Heart left ventricle (tissue), 16 donors: Measurements from ENCODE around the gene MEG3. TPM values are rescaled to one million over a fixed set of nuclear protein-coding genes. Genes with fewer than 3 reads are reported as not detected.

Experiments
- ATAC-seq, 4 donors: fragments of 200-7000 bp; cut with Tn5 transposase; one replicate each; pipeline ENCODE4 v1.9.1; 2020 to 2022; ENCODE audit warnings: moderate library complexity in 4 of 4, mild to moderate bottlenecking in 3 of 4, moderate number of reproducible peaks in 1 of 4
- DNase-seq, 5 donors: peaks; one replicate each; pipeline ENCODE4 v3.0.0-alpha.2; 2020
- H3K27ac ChIP-seq, 12 donors: fragments of 200-600 bp; sonication (generic) in 4 of 12; one replicate each; pipeline versions ENCODE4 v1.5.0 to v1.8.0; 2016 to 2022; ENCODE audit warnings: mild to moderate bottlenecking in 2 of 12
- H3K27me3 ChIP-seq, 9 donors: fragments of 200-600 bp; sonication (generic) in 2 of 9; one replicate each; pipeline versions ENCODE4 v1.5.1 to v1.8.0; 2016 to 2022; ENCODE audit warnings: mild to moderate bottlenecking in 3 of 9
- H3K36me3 ChIP-seq, 9 donors: fragments of 200-600 bp; sonication (generic) in 2 of 9; one replicate each; pipeline versions ENCODE4 v1.5.0 to v1.8.0; 2018 to 2022; ENCODE audit warnings: mild to moderate bottlenecking in 2 of 9
- H3K4me1 ChIP-seq, 12 donors: fragments of 200-600 bp; sonication (generic) in 4 of 12; one replicate each; pipeline versions ENCODE4 v1.5.0 to v1.8.0; 2016 to 2022; ENCODE audit warnings: mild to moderate bottlenecking in 3 of 12
- H3K4me3 ChIP-seq, 12 donors: fragments of 200-600 bp; sonication (generic) in 4 of 12; one replicate each; pipeline versions ENCODE4 v1.5.0 to v1.8.0; 2017 to 2022; ENCODE audit warnings: mild to moderate bottlenecking in 9 of 12, moderate library complexity in 4 of 12
- H3K9me3 ChIP-seq, 12 donors: fragments of 200-600 bp; sonication (generic) in 4 of 12; one replicate each; pipeline versions ENCODE4 v1.5.0 to v1.8.0; 2016 to 2022; ENCODE audit warnings: mild to moderate bottlenecking in 1 of 12
- CTCF ChIP-seq, 12 donors: fragments of 200-600 bp; sonication (generic) in 4 of 12; IDR thresholded peaks; one replicate each; pipeline versions ENCODE4 v1.5.0 to v1.8.0; 2018 to 2022; ENCODE audit warnings: antibody characterized with exemption in 12 of 12, mild to moderate bottlenecking in 5 of 12
- POLR2A ChIP-seq, 2 donors: fragments of 450-650 bp; IDR thresholded peaks; one replicate each; pipeline ENCODE4 v1.6.1; 2017; ENCODE audit warnings: antibody characterized with exemption in 2 of 2, mild to moderate bottlenecking in 2 of 2, moderate library complexity in 2 of 2
- WGBS, 4 donors: extraction: QIAGEN DNeasy Blood & Tissue Kit in 2 of 4; methylation state at CpG; one replicate each; pipeline versions ENCODE4 v1.1.5 to v1.1.7; 2013 to 2018; 5-methylcytosine and 5-hydroxymethylcytosine counted together
- intact Hi-C, 10 donors: fragments of 100-400 bp; cut with DNase I; formaldehyde crosslinking; loops; one replicate each; pipeline versions ENCODE4 v1.11.1 to v1.14.2; 2022
- polyA plus RNA-seq, 2 donors: library from polyadenylated mRNA; stranded (reverse); fragments of 200-250 nt; gene quantifications; one replicate each; pipeline ENCODE4 v1.2.3, GENCODE V29; 2013
- total RNA-seq, 9 donors: library from RNA; depleted of rRNA in 2 of 9; stranded (reverse); fragments of >200 nt in 2 of 9; fragmentation: NEBNext Ultra II Directional in 3 of 9; extraction: Animal tissue kit (Norgen Biotek cat#: 25700) in 3 of 9; gene quantifications; one replicate each; pipeline versions ENCODE4 v1.1.0 to v1.2.4, GENCODE V29; 2016 to 2023
- donor health status: ischemic (EF 13 %, LVEDD 7.1; RV severe dilation, severe dysfunction).
- donor health status: healthy with polysubstance abuse.
- donor health status: DM: no; HTN: yes; CAD: no.
- donor health status: DM: no; HTN: no; CAD: no.
- donor health status: ischemic (EF 25% LVEDD 6.9; RV normal size, moderate dysfunction).
- donor health status: ischemic (EF 25% LVEDD 5.7; RV mildly dilated, moderate dysfunction).
- donor health status: healthy.
- donor health status: DM: yes; HTN: yes; CAD: no.
- donor health status: ischemic (EF 35%, LVEDD 5.7; RV mildly dilated, moderate dysfunction).
- donor health status: nonischemic (EF 11% LVEDD 7.7; RV severe dilation, severe dysfunction).
- donor health status: DM: yes; HTN: yes; CAD: no.
- donor health status: PGD.
- donor health status: ischemic (EF 29% LVEDD 5.4; RV normal size, mild dysfunction).
- donor health status: nonischemic (EF 23%, LVEDD 6.1; RV moderate dilation, normal function).

MEG3 gene
- total and polyA plus RNA-seq, 11 donors = 3.6 to 37.7 (median 9.9) TPM

GRCh38 chr14:100780246-100780645, 45.7 kb upstream of the MEG3 start:
- DNase-seq (peak in 2 of 5 donors; percentile 13 to 31), ATAC-seq (no peak)
- Histone ChIP-seq H3K4me3 (no peak overlapping the region), H3K27ac (no peak overlapping the region), H3K36me3 (no peaks in the 10 kb centered on the region), H3K4me1 (no peaks in the 10 kb centered on the region), H3K27me3 (peaks cover 0 to 7% (median 0%) of the 10 kb centered on the region in 9 donors), H3K9me3 (no peaks in the 10 kb centered on the region)
- TF ChIP-seq CTCF (IDR thresholded peaks at IDR 0.05) = no peak
- TF ChIP-seq POLR2A (IDR thresholded peaks at IDR 0.05) = no peak
- intact Hi-C loops = no loop called here
- WGBS, 4 donors = 77 to 94% (median 89%) methylated on average over 12 of the region's 12 CpGs

GRCh38 chr14:100780646-100781355, 45.1 kb upstream of the MEG3 start:
- ATAC-seq (no peak), DNase-seq (peak in 1 of 5 donors; percentile 42)
- H3K9me3 ChIP-seq = no peaks in the 10 kb centered on the region
- H3K27ac ChIP-seq = no peak overlapping the region
- intact Hi-C loops = no loop called here
- no peaks in the 10 kb centered on the region for H3K36me3 ChIP-seq
- H3K27me3 ChIP-seq = peaks cover 0 to 7% (median 0%) of the 10 kb centered on the region in 9 donors
- TF ChIP-seq CTCF (IDR thresholded peaks at IDR 0.05) = no peak
- no peak for TF ChIP-seq POLR2A (IDR thresholded peaks at IDR 0.05)
- H3K4me1 ChIP-seq = no peaks in the 10 kb centered on the region
- H3K4me3 ChIP-seq = no peak overlapping the region
- WGBS, 4 donors = 78 to 86% (median 81%) methylated on average over 12 of the region's 12 CpGs

GRCh38 chr14:100781952-100782351, 44.0 kb upstream of the MEG3 start:
- Histone ChIP-seq H3K27ac (no peak overlapping the region), H3K4me1 (no peaks in the 10 kb centered on the region), H3K27me3 (peaks cover 0 to 10% (median 0%) of the 10 kb centered on the region in 9 donors), H3K9me3 (no peaks in the 10 kb centered on the region), H3K36me3 (no peaks in the 10 kb centered on the region), H3K4me3 (no peak overlapping the region)
- DNase-seq = peak in 2 of 5 donors; percentile 12 to 38
- intact Hi-C loops = no loop called here
- TF ChIP-seq POLR2A (IDR thresholded peaks at IDR 0.05) = no peak
- TF ChIP-seq CTCF (IDR thresholded peaks at IDR 0.05) = no peak
- 88 to 94% (median 91%) methylated on average over 8 of the region's 8 CpGs for WGBS, 4 donors
- no peak for ATAC-seq

- no peak overlapping the region for H3K4me3 ChIP-seq
- no peak overlapping the region for H3K27ac ChIP-seq
- no peaks in the 10 kb centered on the region for H3K36me3 ChIP-seq
- TF ChIP-seq POLR2A (IDR thresholded peaks at IDR 0.05) (no peak), CTCF (IDR thresholded peaks at IDR 0.05) (no peak)
- ATAC-seq (no peak), DNase-seq (peak in 2 of 5 donors; percentile 10 to 51)
- intact Hi-C loops = no loop called here
- no peaks in the 10 kb centered on the region for H3K9me3 ChIP-seq
- WGBS, 4 donors = 71 to 79% (median 76%) methylated on average over 12 to 13 of the region's 13 CpGs
- no peaks in the 10 kb centered on the region for H3K4me1 ChIP-seq
- H3K27me3 ChIP-seq = peaks cover 0 to 14% (median 0%) of the 10 kb centered on the region in 9 donors
Observed at GRCh38 chr14:100782516-100783320, 43.2 kb upstream of the MEG3 start.
